AG10803 (cell line): ENCODE measurements around the gene RCE1.

Source experiments
- DNase-seq: peaks from one replicate; pipeline ENCODE4 v3.0.0; 2010; ENCODE audit warnings: low read depth
- H3K4me3 ChIP-seq: 2 replicates; pipeline ENCODE4 v1.5.1; 2011; ENCODE audit warnings: mild to moderate bottlenecking, low read length, control low read depth
- CTCF ChIP-seq: conservative IDR thresholded peaks from 2 replicates; pipeline ENCODE4 v1.5.1; 2011; ENCODE audit warnings: mild to moderate bottlenecking, low read length, control low read depth, inconsistent platforms

Gene RCE1

GRCh38 chr11:66871521-66871901 is 28.3 kb downstream of the RCE1 start:
- no peak overlapping the region for H3K4me3 ChIP-seq
- no peak for TF ChIP-seq CTCF
- DNase-seq, result no peak

GRCh38 chr11:66874232-66874631 is 31.0 kb downstream of the RCE1 start:
- TF ChIP-seq CTCF, result no peak
- H3K4me3 ChIP-seq, result no peak overlapping the region
- no peak for DNase-seq

GRCh38 chr11:66875378-66875777 is 32.1 kb downstream of the RCE1 start:
- no peak overlapping the region for H3K4me3 ChIP-seq
- no peak for TF ChIP-seq CTCF
- DNase-seq, result no peak

GRCh38 chr11:66877588-66878385 is 34.5 kb downstream of the RCE1 start:
- DNase-seq, result peak; percentile 22

GRCh38 chr11:66878474-66878873 is 35.2 kb downstream of the RCE1 start:
- TF ChIP-seq CTCF, result no peak
- no peak for DNase-seq

More at GRCh38 chr11:66877588-66878385, 34.5 kb downstream of the RCE1 start:
- H3K4me3 ChIP-seq, result no peak overlapping the region
- no peak for TF ChIP-seq CTCF

GRCh38 chr11:66879000-66879399 is 35.8 kb downstream of the RCE1 start:
- no peak overlapping the region for H3K4me3 ChIP-seq
- no peak for TF ChIP-seq CTCF
- no peak for DNase-seq

More at GRCh38 chr11:66878474-66878873, 35.2 kb downstream of the RCE1 start:
- no peak overlapping the region for H3K4me3 ChIP-seq

- TF ChIP-seq CTCF, result no peak
- no peak for DNase-seq
- H3K4me3 ChIP-seq, result no peak overlapping the region
These were observed 36.3 kb downstream of the RCE1 start for GRCh38 chr11:66879583-66879982.
